Activated CD8-positive, alpha-beta memory T cell treated with anti-CD3 and anti-CD28 coated beads, Interleukin-2, amount 50 U/mL, for 48 hours (primary cell): ENCODE data around the gene TTC39A.

Source experiments
- DNase-seq: peaks from one replicate; pipeline ENCODE4 v3.0.0-alpha.2; 2020

TTC39A gene

DNA sequence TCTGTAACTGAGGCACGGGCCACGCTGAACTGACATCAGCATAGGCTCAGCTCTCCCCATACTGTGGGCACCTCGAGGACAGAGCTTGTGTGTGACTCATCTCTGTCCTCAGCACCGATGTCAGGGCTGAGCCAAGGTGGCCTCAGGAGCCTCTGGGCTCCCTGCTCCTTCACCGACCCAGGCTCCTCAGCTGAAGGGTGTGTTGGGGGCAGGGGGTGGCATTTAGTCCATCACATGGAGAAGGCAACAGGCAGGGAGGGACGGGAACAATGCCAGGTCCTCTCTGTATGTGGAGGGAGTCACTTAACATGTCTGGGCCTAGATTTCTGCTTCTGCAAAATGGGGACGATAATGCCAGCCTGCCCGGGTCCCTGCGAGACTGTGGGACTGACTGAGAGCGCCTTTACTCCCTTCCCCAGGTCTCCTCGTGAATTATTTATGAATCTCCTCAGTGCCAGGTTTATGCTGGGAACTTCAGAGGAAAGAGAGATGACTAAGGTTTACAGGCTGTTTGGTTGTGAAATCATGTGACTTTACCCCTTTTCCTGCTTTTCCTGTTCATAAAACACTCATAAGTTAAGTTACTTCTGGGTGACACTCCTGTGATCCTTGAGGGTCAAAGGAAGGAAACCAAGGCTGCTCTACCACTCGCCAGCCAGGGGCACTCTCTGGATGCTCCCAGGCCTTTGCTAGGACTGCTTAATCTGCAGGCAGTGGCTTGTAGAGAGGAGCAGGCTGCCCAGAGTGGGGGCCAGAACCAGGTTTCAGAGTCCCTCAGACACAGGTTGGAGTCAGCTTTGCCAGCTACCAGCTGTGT lies 16.2 kb downstream of the TTC39A start:
- DNase-seq = no peak

DNA sequence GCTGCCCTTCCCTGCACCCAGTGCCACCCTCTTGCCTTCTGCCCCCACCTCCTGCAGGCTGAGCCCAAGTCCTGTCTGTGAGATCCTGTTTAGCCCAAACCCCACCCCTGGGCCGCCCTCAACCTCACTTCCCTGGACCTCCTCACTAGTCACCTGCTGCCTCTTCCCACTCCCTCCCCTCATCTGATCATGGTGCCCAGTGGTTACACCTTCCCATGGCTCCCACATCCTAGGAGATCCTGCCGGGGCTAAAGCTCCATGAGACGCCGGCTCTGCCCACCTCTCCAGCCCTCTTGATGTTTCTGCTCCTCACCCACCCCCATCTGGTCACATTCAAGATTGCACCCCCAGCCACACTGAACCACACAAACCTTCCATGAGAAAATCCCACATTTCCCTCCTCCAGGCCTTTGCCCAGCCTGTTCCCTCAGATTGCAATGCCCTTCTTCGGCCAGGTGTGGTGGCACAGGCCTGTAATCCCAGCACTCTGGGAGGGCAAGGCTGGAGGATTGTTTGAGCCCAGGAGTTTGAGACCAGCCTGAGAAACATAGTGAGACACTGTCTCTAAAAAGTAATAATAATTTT lies 17.0 kb downstream of the TTC39A start:
- no peak for DNase-seq

DNA sequence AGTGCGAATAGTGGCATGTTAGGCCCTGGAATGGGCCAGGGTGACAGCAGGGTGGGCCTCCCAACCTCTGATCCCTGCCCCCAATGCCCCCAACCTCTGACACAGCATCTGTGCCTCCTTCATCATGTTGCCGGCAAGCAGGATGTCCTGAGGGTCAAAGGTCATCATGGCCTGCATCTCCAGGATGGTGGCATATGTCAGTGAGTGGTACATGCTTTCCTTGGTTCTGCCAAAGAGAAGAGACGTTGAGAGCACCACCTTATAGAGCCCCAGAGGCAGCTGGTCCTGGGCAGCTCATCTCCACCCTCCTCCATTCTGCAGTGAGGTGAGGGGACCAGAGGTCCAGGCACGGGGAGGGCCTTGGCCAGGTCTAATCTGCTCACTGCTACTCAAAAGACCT lies 17.6 kb downstream of the TTC39A start:
- no peak for DNase-seq

DNA sequence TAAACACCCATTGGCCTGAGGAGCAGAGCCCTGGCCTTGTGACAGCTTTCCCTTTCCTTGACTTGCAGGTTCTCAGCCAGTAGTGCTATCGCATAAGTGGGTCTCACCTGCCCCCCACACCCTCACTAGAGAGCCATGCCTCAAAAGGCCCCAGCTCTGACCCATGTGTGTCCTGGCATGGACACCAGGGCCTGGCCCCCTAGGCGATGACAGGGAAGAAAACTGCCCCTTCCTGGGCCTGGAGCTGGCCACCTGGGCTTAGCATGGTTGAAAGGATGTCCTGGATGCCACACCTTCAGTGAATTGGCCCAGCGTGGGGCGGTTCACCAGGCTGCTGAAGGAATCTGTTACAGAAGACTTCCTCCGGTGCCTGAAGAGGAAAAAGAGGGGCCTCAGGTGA lies 18.5 kb downstream of the TTC39A start:
- DNase-seq = no peak

DNA sequence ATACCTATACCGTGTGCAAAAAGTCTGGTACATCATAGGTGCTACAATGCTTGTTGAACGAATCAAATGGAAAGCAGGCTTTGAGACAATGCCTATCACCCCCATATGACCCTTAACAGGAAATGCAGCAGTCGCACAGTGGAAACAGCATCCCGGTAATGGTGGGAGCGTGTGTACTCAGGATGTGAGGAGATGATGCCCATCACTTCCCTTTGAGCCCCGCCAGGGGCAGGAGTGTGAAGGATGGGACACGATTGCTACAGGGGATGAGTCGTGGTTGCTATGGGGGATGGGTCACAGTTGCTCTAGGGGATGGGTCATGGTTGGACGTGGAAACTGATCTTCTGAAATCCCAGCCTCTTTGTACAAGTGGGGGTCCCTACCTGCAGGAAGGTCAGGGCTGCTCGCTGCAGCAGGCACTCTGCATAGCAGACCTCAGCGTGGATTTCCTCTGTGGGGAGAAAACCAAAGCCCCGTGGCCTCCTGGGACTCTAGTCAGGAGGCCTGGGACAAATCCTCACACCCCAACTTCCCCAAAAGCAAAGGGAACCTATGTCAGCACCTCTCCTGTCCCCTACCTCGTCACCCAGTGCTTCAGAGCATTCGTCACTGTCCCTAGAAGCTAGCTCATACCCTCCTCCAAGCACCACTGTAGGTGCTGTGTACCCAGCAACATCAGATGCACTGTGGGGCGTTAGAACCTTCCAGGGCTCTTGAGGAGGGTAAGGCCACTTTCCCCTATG lies 19.3 kb downstream of the TTC39A start:
- no peak for DNase-seq

DNA sequence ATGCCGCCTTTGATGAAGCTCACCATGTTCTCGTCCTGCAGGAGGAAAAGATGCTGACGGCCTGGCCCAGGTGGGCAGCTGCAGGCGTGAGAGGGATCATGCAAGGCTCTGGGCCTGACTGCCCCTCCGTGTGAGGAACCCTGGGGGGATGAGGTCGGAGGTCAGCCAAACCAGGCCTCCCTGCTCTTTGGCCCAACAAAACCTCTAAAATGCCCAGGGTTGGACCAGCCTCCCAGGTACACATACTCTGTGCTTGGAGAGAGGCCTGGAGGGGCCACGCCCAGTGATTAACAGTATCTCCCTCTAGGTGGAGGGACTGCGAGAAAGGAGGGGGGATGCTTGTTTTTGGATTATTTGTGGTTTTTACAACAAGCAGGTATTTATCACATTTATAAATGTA lies 21.1 kb downstream of the TTC39A start:
- DNase-seq = no peak

DNA sequence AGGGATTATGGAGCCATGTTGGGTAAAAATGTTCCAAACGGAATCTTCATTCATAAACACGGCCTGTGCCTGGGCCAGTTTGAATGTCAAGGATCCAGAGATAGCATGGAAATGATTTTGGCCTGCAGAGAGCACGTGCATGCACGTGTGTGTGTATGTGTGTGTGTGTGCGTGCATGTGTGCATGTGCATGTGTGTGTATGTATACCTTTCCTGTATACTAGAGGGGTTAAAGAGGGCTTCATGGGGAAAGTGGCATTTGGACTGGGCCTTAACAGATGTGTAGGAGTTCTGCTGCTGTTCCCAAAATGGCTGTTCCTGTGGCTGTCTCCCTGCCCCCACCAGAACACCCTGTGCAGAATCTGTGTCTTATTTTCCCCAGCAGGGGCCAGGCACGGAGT lies 21.7 kb downstream of the TTC39A start:
- no peak for DNase-seq

DNA sequence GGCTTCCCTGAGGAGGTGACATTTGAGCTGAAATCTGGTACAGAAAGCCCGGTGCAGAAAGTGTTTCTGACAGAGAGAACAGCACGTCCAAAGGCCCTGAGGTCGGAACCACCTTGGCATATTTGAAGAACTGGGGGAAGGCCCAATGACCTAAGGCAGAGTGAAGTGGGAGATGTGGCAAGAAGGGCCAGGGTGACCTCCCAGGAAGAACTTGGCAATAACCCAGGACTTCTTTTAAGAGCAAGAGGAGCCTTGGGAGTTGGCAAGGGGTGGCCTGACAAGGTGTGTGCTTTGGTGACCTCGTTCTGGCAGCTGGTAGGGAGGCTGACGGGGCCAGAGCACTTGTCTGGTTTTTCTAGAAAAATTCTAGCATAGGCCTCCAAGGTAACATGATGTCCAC lies 23.4 kb downstream of the TTC39A start:
- DNase-seq = no peak

DNA sequence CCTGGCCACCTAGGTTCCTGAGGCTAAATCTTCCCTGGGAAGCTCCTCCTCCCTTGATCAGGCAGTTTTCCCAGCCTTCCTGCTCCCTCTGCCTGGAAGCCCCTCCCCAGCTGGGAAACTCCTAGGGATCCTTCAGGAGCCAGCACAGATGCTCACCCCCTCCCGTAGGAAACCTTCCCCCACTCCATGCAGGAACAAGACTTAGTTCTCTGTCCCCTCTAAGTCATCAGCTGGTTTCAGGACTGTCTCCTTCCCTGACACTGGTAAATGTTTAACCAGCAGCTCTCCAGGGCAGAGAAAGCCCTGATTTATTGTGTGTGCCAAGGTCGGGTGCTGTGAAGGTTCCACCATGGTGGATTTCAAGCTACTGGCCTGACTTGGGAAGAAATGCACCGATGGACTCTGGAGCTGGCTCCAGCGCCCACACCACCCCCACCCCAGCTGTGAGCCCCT lies 25.0 kb downstream of the TTC39A start:
- no peak for DNase-seq

DNA sequence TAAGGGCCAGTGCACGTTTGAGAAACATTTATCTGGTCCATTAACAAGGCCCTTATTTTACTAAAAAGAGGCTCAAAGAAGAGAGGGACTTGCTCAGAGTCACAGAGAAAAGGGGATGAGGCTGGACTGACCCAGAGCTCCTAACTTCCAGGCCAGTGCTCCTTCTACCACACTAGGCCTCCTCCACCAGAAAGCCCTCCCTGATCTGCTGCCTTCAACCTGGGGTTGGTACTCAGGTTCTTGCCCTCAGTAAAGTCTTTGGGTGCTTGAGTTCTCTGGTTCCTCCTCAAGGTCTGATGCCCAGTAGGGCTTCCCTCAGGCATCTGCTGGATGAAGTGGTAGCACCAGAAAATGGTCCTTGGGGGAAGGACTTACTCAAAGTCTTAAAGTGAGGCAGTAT lies 26.0 kb downstream of the TTC39A start:
- no peak for DNase-seq

DNA sequence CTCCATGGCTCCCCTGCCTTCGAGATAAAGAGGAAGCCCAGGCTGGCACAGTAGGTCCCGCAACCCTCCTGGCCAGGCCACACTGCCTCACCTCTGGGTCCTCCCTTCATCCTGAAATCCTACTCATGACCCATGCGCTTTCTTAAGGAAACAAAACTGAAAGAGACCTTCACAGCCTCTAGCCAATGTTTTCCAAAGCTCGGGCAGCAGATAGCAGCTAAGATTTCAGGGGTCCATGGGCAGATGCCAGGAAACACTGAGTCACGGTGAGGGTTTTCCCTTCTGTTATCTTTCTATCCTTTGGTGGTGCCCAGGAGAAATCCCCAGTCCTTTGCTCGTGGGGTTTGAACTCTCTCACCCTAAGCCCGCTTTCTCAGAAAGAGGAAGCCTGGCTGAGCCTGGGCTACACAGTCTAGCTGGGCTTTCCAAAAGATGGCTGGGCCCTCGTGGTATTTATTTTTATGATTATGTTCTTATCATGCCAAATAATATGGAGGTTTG lies 26.6 kb downstream of the TTC39A start:
- no peak for DNase-seq

DNA sequence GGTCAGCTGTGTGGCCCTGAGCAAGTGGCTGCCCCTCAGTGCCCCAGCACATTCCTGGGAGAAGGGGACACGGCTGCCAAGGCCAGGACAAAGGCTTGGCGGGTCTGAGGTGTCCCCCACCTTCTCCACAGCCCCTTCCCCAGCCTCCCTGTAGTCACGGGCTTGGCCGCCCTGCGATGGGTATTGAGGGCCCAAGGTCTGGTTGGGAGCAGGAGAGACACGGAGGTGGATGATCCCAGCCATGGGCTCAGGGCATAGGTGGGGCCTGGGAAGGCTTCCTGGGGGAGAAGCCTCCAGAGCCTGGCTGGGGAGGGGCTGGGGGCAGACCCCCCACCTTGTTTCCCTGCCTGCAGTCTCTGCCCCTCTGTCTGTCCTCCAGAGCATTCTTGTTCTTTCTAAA lies 27.0 kb downstream of the TTC39A start:
- no peak for DNase-seq

DNA sequence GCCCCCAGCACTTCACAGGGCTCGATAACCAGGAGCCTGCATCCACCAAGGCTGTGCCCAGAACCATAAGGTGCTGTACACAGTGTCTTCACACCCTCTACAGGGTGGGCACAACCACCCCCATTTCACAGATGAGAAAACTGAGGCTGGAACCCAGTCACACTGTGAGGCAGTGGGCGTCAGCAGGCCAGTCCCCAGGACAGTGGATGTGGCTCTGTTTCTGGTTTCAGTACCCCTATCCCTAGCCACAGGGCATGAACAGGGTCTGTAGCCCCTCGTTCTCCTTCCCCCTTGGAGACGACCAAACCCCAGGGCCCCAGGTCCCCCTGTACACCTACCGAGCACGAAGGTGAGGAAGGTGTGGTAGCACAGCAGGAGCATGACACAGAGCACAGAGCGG lies 27.6 kb downstream of the TTC39A start:
- no peak for DNase-seq

DNA sequence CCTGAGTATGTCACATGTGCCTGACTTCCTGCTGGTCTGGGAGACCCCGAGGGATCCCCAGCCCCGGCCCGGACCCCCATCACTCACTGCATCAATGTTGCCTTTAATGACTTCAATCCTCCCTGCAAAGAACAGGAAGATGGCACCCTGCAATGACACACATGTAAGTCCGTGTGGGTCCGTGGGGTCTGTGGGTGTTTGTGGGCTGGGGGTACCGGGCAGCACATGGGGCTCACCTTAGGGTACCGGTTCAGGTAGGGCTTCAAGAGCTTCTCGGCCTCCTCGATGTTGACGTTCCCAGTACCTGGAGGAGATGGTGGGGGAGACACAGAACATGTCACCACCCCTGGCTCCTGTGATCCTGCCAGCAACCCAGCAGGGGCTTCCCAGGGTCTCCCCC lies 28.1 kb downstream of the TTC39A start:
- DNase-seq = no peak

DNA sequence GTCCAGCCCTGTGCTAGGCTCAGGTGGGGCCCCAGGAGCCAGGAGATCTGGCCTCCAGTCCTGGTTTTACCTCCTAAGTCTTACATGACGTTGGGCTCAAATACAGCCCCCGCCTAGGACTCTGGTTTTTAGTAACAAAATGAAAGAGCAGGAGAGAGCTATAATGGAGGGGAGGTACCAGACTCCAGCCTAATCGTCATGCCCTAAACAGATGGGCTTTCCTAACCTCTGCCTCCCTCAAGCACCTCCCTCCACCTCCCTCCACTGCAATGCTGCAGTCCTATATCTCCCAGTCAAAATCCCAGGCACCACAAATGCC lies 28.6 kb downstream of the TTC39A start:
- DNase-seq = no peak

DNA sequence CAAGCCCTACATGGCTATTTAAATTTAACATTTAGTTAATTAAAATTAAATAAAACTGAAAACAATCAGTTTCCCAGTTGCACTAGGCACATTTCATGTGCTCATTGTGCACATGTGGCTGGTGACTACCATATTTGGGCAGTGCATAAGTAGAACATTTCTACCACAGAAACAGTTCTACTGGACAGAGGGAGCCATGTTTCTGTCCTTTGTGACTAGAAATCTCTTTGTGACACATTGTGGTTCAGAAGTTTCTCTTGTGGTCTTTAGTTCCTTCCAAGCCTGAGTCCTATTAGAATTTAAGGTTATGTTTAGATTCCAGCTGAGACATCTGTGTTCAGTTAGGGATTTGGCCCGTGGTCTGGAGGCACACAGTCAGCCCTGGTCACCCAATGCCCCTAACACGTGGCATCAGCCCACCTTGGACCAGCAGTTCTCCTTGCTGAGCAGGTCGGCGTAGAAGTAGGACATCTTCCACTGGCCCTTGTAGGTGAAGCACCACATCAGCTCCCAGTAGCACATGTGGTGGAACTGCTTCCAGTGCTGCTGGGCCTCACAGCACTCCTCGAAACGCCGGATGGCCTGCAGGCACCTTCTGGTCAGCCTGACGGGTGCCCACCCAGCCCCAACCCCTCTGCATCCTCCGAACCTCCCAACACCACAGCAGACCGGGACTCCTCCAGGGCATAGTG lies 29.1 kb downstream of the TTC39A start:
- DNase-seq = peak; percentile 51

DNA sequence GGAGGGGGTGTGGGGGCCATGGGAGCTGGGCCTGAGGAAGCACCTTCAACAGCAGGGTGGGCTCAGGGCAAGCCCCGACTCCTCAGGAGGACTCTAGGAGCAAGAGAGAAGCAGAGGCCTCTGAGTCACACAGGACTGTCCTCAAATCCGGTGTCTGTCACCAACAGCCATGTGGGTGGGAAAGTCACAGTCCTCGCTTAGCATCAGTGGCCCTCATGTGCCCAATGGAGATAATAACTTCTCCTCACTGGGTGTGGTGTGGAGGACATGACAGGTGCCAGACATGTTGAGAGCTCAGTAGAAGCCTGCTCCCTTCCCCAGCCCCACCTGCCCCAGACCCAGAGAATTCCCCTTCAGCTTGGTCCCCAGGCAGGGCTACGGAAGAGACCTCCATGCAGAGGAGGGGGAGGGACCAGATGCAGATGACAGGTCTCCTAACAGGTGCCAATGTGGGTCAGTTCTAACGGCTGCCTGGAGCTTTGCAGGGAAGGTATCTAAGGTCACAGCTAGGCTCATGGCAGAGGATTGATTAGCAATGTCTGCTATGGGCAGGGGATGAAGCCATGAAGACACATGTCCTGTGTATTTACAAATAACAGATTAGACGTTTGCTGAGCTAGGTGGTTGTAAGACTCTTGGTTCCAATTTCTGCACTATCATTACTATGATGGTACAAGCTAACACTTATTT lies 30.2 kb downstream of the TTC39A start:
- DNase-seq = no peak

DNA sequence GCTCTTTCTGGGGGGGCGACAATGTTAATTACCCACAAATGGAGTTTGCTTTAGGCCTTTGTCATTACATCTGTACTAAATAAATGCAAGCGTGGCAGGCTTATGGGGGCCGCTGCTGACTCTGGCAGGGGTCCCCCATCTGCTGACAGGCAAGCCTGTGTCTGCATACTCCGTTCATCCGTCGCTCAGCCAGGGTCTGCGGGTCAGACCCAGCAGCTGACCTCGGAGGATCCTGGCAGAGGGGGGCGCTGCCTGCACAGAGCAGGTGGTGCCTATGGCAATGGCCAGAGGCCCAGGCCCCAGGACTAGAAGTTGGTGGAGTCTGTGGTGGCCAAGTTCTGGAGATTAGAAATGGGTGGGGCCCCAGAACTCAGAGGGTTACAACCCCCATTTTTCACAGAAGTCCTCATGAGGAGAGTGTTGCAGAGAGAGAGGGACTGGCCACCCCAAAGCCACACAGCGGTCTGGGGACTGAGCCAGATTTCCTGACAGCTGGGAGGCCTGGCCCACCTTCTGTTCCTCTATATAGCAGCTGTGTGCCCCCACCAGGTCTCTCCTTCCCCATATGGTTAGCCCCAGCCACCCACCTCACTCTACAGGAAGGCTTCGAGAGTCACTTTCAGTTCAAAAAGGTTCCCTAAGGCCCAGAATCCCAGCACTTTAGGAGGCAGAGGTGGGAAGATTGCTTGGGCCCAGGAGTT lies 31.0 kb downstream of the TTC39A start:
- no peak for DNase-seq

DNA sequence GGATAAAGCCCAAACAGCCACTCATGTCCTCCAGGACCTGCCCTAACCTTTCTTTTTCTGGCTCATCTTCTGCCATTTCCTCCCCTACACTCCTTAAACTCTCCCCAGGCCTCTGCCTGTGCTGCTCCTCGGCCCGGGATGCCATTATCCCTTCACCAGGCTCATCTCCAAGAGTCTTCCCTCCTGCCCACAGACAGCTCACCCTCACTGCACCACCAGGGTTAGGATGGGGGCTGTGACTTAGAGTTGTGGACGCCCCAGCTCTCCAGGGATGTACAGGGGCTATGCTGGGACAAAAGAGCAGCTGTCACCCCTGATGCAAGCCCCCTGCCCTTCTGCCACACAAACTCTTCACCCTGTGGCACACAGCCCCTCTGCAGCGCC lies 32.0 kb downstream of the TTC39A start:
- no peak for DNase-seq

DNA sequence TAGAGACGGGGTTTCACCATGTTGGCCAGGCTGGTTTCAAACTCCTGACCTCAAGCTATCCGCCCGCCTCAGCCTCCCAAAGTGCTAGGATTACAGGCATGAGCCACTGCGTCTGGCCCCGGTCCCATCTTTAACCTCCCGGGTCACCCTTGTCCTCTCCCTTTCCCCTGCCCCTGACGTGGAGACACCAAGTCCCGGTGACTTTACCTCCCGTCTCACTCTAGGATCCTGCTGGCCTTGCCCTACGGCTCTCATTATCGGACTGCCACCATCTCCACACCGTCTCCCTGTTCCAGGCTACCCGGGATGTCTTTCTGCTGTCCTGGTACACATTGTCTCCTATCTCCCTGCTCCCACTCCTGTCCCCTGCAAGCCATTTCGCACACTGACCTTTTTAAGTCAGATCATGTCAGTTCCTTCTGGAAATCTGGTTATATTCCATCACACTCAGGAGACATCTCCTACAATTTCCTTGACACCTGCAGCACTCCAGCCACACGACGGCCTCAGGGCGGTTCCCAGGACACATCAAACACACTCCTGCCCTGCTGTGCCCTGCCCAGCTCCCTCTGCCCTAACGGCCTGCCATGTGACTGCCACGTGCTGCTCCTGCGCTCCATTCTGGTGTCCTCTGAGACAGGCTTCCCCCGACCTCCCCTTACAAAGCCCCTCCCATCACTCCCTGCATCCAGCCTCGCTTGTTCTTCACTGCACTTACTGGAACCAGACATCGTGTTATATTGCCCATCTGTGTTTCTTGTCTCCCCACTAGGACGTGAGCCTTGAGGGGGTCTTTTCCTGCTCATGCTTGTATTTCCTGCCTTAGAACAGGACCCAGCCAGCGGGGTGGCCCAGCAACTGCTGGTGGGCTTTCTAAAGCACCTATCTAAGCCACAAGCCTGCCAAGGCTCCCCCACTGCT lies 32.7 kb downstream of the TTC39A start:
- no peak for DNase-seq
